Right lobe of liver (tissue), 6 donors: ENCODE data around the gene SNRNP48. TPM values are rescaled to one million over a fixed set of nuclear protein-coding genes. Genes with fewer than 3 reads are reported as not detected.

Experiments
- ATAC-seq, 4 donors: fragments of 200-7000 bp; cut with Tn5 transposase; one replicate each; pipeline ENCODE4 v1.9.1; 2020; ENCODE audit warnings: mild to moderate bottlenecking in 4 of 4, moderate library complexity in 4 of 4
- DNase-seq, 3 donors: peaks; one replicate each; pipeline ENCODE4 v3.0.0-alpha.2; 2020
- H3K27ac ChIP-seq, 3 donors: fragments of 200-600 bp; one replicate each; pipeline ENCODE4 v1.8.0; 2022
- H3K27me3 ChIP-seq, 2 donors: fragments of 200-600 bp; one replicate each; pipeline ENCODE4 v1.8.0; 2022
- H3K36me3 ChIP-seq, 4 donors: fragments of 200-600 bp; sonication (generic) in 1 of 4; one replicate each; pipeline versions ENCODE4 v1.5.1 to v1.8.0; 2017 to 2022; ENCODE audit warnings: control low read depth in 1 of 4
- H3K4me1 ChIP-seq, 4 donors: fragments of 200-600 bp; sonication (generic) in 1 of 4; one replicate each; pipeline versions ENCODE4 v1.5.1 to v1.8.0; 2017 to 2022; ENCODE audit warnings: control low read depth in 1 of 4
- H3K4me3 ChIP-seq, 3 donors: fragments of 200-600 bp; one replicate each; pipeline ENCODE4 v1.8.0; 2022
- H3K9me3 ChIP-seq, 4 donors: fragments of 200-600 bp; sonication (generic) in 1 of 4; one replicate each; pipeline versions ENCODE4 v1.5.1 to v1.8.0; 2017 to 2022; ENCODE audit warnings: control low read depth in 1 of 4
- CTCF ChIP-seq, 4 donors: fragments of 200-600 bp in 3 of 4; fragments of 450-650 bp in 1 of 4; IDR thresholded peaks; one replicate each; pipeline versions ENCODE4 v1.5.1 to v1.8.0; 2016 to 2022; ENCODE audit warnings: antibody characterized with exemption in 4 of 4, mild to moderate bottlenecking in 2 of 4
- POLR2A ChIP-seq: fragments of 450-650 bp; IDR thresholded peaks from one replicate; pipeline ENCODE4 v1.6.1; 2017; ENCODE audit warnings: antibody characterized with exemption, mild to moderate bottlenecking
- WGBS: methylation state at CpG from one replicate; pipeline ENCODE4 v1.1.6; 2018; ENCODE audit warnings: low coverage, low lambda C conversion rate; ENCODE audit not compliant: insufficient coverage; ENCODE audit errors: missing lambda C conversion rate; 5-methylcytosine and 5-hydroxymethylcytosine counted together
- intact Hi-C, 2 donors: fragments of 100-400 bp; cut with DNase I; formaldehyde crosslinking; loops; one replicate each; pipeline versions ENCODE4 v1.11.2 to v1.14.1; 2022
- total RNA-seq, 6 experiments: library from RNA; depleted of rRNA in 2 of 6; stranded (reverse); fragments of >200 nt in 2 of 6; fragmentation: NEBNext Ultra II Directional in 3 of 6; extraction: Animal tissue kit (Norgen Biotek cat#: 25700) in 3 of 6; gene quantifications; one replicate each; pipeline versions ENCODE4 v1.1.0 to v1.2.4, GENCODE V29; 2016 to 2023
- donor health status: DM: no; HTN: yes; CAD: no.
- donor health status: DM: no; HTN: no; CAD: no.
- donor health status: DM: no; HTN: no; CAD: no.
- donor health status: DM: no; HTN: yes; CAD: no.
- donor health status: DM: no; HTN: yes; CAD: no.

SNRNP48 gene
- total RNA-seq, 6 experiments from 2014 or later, result 4.7 to 13.7 (median 7.0) TPM

GRCh38 chr6:7646394-7646793 is 56.4 kb downstream of the SNRNP48 start:
- Histone ChIP-seq H3K4me3 (no peak overlapping the region), H3K4me1 (no peaks in the 10 kb centered on the region), H3K27me3 (no peaks in the 10 kb centered on the region), H3K9me3 (no peaks in the 10 kb centered on the region), H3K36me3 (no peaks in the 10 kb centered on the region), H3K27ac (no peak overlapping the region)
- no peak for ATAC-seq
- TF ChIP-seq POLR2A, result no peak
- no peak for TF ChIP-seq CTCF (IDR thresholded peaks at IDR 0.05)
- no peak for DNase-seq
- 0% methylated on average over 1 of the region's 1 CpG for WGBS
- intact Hi-C loops, result no loop called here

GRCh38 chr6:7647504-7647903 is 57.5 kb downstream of the SNRNP48 start:
- Histone ChIP-seq H3K4me1 (no peaks in the 10 kb centered on the region), H3K27me3 (no peaks in the 10 kb centered on the region), H3K27ac (no peak overlapping the region), H3K9me3 (no peaks in the 10 kb centered on the region), H3K4me3 (no peak overlapping the region), H3K36me3 (no peaks in the 10 kb centered on the region)
- intact Hi-C loops, result no loop called here
- no peak for DNase-seq
- 90% methylated on average over 1 of the region's 1 CpG for WGBS
- TF ChIP-seq CTCF (IDR thresholded peaks at IDR 0.05), result no peak
- no peak for TF ChIP-seq POLR2A
- ATAC-seq, result no peak

GRCh38 chr6:7649037-7649810 is 59.2 kb downstream of the SNRNP48 start:
- 67% methylated on average over 12 of the region's 12 CpGs for WGBS
- Histone ChIP-seq H3K27ac (no peak overlapping the region), H3K9me3 (no peaks in the 10 kb centered on the region), H3K27me3 (no peaks in the 10 kb centered on the region), H3K4me3 (no peak overlapping the region), H3K4me1 (no peaks in the 10 kb centered on the region), H3K36me3 (no peaks in the 10 kb centered on the region)
- ATAC-seq (no peak), DNase-seq (no peak)
- intact Hi-C loops, result no loop called here
- TF ChIP-seq CTCF (IDR thresholded peaks at IDR 0.05) (no peak), POLR2A (no peak)

DNA sequence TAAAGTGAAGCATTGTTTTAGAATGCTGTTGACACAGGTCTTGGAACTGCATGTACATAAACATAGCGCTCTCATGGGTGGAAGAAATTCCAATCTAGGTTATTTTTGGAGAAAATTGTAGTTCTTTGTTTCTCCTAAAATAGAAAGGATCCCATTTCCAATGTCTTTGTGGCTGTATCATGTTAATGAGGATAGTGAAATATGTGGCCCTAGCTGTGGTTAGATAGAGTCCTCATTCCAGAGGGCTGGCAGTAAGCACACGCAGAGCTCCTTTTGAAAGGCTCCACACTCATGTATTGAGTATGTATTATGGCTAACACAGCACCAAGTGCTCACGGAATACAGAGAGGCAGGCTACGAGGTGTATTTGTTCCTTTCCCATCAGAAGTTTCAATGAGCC is 60.9 kb downstream of the SNRNP48 start:
- Histone ChIP-seq H3K27ac (no peak overlapping the region), H3K36me3 (no peaks in the 10 kb centered on the region), H3K4me1 (no peaks in the 10 kb centered on the region), H3K27me3 (no peaks in the 10 kb centered on the region), H3K4me3 (no peak overlapping the region), H3K9me3 (no peaks in the 10 kb centered on the region)
- intact Hi-C loops, result no loop called here
- 76% methylated on average over 4 of the region's 4 CpGs for WGBS
- TF ChIP-seq CTCF (IDR thresholded peaks at IDR 0.05) (no peak), POLR2A (no peak)
- DNase-seq (no peak), ATAC-seq (no peak)
